HepG2 (cell line): ENCODE measurements around the gene ZNF175. TPM values are rescaled to one million over a fixed set of nuclear protein-coding genes. Genes with fewer than 3 reads are reported as not detected.

ENCODE experiments used
- BRCA1 ChIP-seq: sonication (generic); formaldehyde crosslinking; IDR thresholded peaks from 2 replicates; pipeline ENCODE4 v1.4.0; 2020; ENCODE audit warnings: missing genetic modification reagents
- FOXM1 ChIP-seq: sonication (generic); formaldehyde crosslinking; IDR thresholded peaks from 2 replicates; pipeline ENCODE4 v1.5.0; 2020; ENCODE audit warnings: missing genetic modification reagents
- GATAD1 ChIP-seq: IDR thresholded peaks from 2 replicates; pipeline ENCODE4 v1.6.1; 2016; ENCODE audit warnings: missing genetic modification reagents, missing compliant biosample characterization
- JUND ChIP-seq: sonication (generic); formaldehyde crosslinking; IDR thresholded peaks from 2 replicates; pipeline ENCODE4 v1.8.0; 2022; ENCODE audit warnings: mild to moderate bottlenecking, missing genetic modification reagents
- KLF13 ChIP-seq: sonication (generic); formaldehyde crosslinking; IDR thresholded peaks from 2 replicates; pipeline ENCODE4 v1.4.0; 2020; ENCODE audit warnings: mild to moderate bottlenecking, missing genetic modification reagents
- MEIS2 ChIP-seq: sonication (generic); formaldehyde crosslinking; IDR thresholded peaks from 2 replicates; pipeline ENCODE4 v1.9.0; 2021; ENCODE audit warnings: mild to moderate bottlenecking, missing genetic modification reagents
- SETDB1 ChIP-seq: sonication (generic); formaldehyde crosslinking; IDR thresholded peaks from 2 replicates; pipeline ENCODE4 v1.5.1; 2020; ENCODE audit warnings: missing genetic modification reagents, mild to moderate bottlenecking, borderline replicate concordance
- STAG1 ChIP-seq: sonication (generic); formaldehyde crosslinking; IDR thresholded peaks from 2 replicates; pipeline ENCODE4 v1.4.0; 2020; ENCODE audit warnings: missing genetic modification reagents
- XBP1 ChIP-seq: sonication (generic); formaldehyde crosslinking; IDR thresholded peaks from 2 replicates; pipeline ENCODE4 v1.5.0; 2020; ENCODE audit warnings: missing genetic modification reagents
- ZNF12 ChIP-seq: sonication (generic); formaldehyde crosslinking; IDR thresholded peaks from 2 replicates; pipeline ENCODE4 v1.5.0; 2020; ENCODE audit warnings: missing genetic modification reagents
- ZNF546 ChIP-seq: sonication (generic); formaldehyde crosslinking; conservative IDR thresholded peaks from 2 replicates; pipeline ENCODE4 v1.8.1; 2023; ENCODE audit warnings: mild to moderate bottlenecking, missing genetic modification reagents
- ZNF580 ChIP-seq: IDR thresholded peaks from 2 replicates; pipeline ENCODE4 v1.6.1; 2016; ENCODE audit warnings: low read depth, borderline replicate concordance
- ZNF709 ChIP-seq: sonication (generic); formaldehyde crosslinking; IDR thresholded peaks from 2 replicates; pipeline ENCODE4 v1.5.0; 2020; ENCODE audit warnings: mild to moderate bottlenecking, missing genetic modification reagents
- ZNF720 ChIP-seq: sonication (generic); formaldehyde crosslinking; IDR thresholded peaks from 2 replicates; pipeline ENCODE4 v1.4.0; 2020; ENCODE audit warnings: missing genetic modification reagents
- ZNF879 ChIP-seq: sonication (generic); formaldehyde crosslinking; IDR thresholded peaks from 2 replicates; pipeline ENCODE4 v1.8.1; 2023; ENCODE audit warnings: missing genetic modification reagents
- polyA plus RNA-seq, 8 experiments: library from polyadenylated mRNA; depleted of rRNA in 3 of 8; stranded (reverse) in 7 of 8; unstranded in 1 of 8; fragments of >200 nt; fragmentation: Illumina TruSeq in 4 of 8; extraction: Trizol in 4 of 8; gene quantifications; 2 replicates each; pipeline versions ENCODE4 v1.2.1 to v1.2.3, GENCODE V29; 2011 to 2016; ENCODE audit warnings: low read depth in 4 of 8, missing spikeins in 1 of 8, mixed read lengths in 1 of 8; ENCODE audit not compliant: insufficient read depth in 1 of 8
- total RNA-seq, 5 experiments: library from RNA; depleted of rRNA; stranded (reverse); fragments of >200 nt; fragmentation: Illumina TruSeq; extraction: Trizol; gene quantifications; 2 replicates each; pipeline ENCODE4 v1.2.3, GENCODE V29; 2016; ENCODE audit warnings: low read depth in 1 of 5
- TF ChIP-seq, protein P1 (sequence below): sonication (generic); formaldehyde crosslinking; IDR thresholded peaks from 2 replicates; pipeline ENCODE4 v1.4.0; 2020; ENCODE audit warnings: missing genetic modification reagents
- TF ChIP-seq, protein P2 (sequence below): sonication (generic); formaldehyde crosslinking; IDR thresholded peaks from 2 replicates; pipeline ENCODE4 v1.5.1; 2020; ENCODE audit warnings: mild to moderate bottlenecking, moderate library complexity, missing genetic modification reagents
- TF ChIP-seq, protein P3 (sequence below): sonication (generic); formaldehyde crosslinking; IDR thresholded peaks from 2 replicates; pipeline ENCODE4 v1.5.1; 2020; ENCODE audit warnings: mild to moderate bottlenecking, missing genetic modification reagents, moderate library complexity
- TF ChIP-seq, protein P4 (sequence below): sonication (generic); formaldehyde crosslinking; IDR thresholded peaks from 2 replicates; pipeline ENCODE4 v1.5.0; 2020; ENCODE audit warnings: mild to moderate bottlenecking, missing genetic modification reagents
- TF ChIP-seq, protein P5 (sequence below): sonication (generic); formaldehyde crosslinking; IDR thresholded peaks from 2 replicates; pipeline ENCODE4 v1.5.0; 2020; ENCODE audit warnings: missing genetic modification reagents
- TF ChIP-seq, protein P6 (sequence below): sonication (generic); formaldehyde crosslinking; IDR thresholded peaks from 2 replicates; pipeline ENCODE4 v1.8.1; 2023; ENCODE audit warnings: missing genetic modification reagents, mild to moderate bottlenecking, borderline replicate concordance

Gene ZNF175
- total and polyA plus RNA-seq, 2 of the 13 experiments (the other 11 are each of a cell fraction or from before 2014, with no cell fraction given): 1.2 to 1.5 TPM

GRCh38 chr19:51607920-51608562 is 37.0 kb downstream of the ZNF175 start (continued):
- peak; percentile 63 for TF ChIP-seq STAG1 (CRISPR knock-in tag)
- peak; percentile 96 for TF ChIP-seq ZNF580 (CRISPR knock-in tag)
- peak; percentile 75 for TF ChIP-seq GATAD1 (CRISPR knock-in tag)
- TF ChIP-seq, protein P1, sequence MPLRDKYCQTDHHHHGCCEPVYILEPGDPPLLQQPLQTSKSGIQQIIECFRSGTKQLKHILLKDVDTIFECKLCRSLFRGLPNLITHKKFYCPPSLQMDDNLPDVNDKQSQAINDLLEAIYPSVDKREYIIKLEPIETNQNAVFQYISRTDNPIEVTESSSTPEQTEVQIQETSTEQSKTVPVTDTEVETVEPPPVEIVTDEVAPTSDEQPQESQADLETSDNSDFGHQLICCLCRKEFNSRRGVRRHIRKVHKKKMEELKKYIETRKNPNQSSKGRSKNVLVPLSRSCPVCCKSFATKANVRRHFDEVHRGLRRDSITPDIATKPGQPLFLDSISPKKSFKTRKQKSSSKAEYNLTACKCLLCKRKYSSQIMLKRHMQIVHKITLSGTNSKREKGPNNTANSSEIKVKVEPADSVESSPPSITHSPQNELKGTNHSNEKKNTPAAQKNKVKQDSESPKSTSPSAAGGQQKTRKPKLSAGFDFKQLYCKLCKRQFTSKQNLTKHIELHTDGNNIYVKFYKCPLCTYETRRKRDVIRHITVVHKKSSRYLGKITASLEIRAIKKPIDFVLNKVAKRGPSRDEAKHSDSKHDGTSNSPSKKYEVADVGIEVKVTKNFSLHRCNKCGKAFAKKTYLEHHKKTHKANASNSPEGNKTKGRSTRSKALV: peak; percentile 83
- TF ChIP-seq SETDB1 (CRISPR knock-in tag): no peak
- TF ChIP-seq ZNF879 (CRISPR knock-in tag): 0 out of 2 replicates have a peak, but pooled peaks have one; percentile 23
- TF ChIP-seq, protein P2, sequence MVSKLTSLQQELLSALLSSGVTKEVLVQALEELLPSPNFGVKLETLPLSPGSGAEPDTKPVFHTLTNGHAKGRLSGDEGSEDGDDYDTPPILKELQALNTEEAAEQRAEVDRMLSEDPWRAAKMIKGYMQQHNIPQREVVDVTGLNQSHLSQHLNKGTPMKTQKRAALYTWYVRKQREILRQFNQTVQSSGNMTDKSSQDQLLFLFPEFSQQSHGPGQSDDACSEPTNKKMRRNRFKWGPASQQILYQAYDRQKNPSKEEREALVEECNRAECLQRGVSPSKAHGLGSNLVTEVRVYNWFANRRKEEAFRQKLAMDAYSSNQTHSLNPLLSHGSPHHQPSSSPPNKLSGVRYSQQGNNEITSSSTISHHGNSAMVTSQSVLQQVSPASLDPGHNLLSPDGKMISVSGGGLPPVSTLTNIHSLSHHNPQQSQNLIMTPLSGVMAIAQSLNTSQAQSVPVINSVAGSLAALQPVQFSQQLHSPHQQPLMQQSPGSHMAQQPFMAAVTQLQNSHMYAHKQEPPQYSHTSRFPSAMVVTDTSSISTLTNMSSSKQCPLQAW (CRISPR knock-in tag): peak; percentile 51; the same call in 1 of the 2 replicates
- TF ChIP-seq, protein P3, sequence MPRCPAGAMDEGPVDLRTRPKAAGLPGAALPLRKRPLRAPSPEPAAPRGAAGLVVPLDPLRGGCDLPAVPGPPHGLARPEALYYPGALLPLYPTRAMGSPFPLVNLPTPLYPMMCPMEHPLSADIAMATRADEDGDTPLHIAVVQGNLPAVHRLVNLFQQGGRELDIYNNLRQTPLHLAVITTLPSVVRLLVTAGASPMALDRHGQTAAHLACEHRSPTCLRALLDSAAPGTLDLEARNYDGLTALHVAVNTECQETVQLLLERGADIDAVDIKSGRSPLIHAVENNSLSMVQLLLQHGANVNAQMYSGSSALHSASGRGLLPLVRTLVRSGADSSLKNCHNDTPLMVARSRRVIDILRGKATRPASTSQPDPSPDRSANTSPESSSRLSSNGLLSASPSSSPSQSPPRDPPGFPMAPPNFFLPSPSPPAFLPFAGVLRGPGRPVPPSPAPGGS: peak; percentile 74
- peak; percentile 89; the same call in 1 of the 2 replicates for TF ChIP-seq XBP1 (CRISPR knock-in tag)
- TF ChIP-seq ZNF546 (CRISPR knock-in tag): peak; percentile 89
- peak; percentile 68; the same call in 1 of the 2 replicates for TF ChIP-seq FOXM1 (CRISPR knock-in tag)
- peak; percentile 74 for TF ChIP-seq ZNF12 (CRISPR knock-in tag)
- TF ChIP-seq, protein P4, sequence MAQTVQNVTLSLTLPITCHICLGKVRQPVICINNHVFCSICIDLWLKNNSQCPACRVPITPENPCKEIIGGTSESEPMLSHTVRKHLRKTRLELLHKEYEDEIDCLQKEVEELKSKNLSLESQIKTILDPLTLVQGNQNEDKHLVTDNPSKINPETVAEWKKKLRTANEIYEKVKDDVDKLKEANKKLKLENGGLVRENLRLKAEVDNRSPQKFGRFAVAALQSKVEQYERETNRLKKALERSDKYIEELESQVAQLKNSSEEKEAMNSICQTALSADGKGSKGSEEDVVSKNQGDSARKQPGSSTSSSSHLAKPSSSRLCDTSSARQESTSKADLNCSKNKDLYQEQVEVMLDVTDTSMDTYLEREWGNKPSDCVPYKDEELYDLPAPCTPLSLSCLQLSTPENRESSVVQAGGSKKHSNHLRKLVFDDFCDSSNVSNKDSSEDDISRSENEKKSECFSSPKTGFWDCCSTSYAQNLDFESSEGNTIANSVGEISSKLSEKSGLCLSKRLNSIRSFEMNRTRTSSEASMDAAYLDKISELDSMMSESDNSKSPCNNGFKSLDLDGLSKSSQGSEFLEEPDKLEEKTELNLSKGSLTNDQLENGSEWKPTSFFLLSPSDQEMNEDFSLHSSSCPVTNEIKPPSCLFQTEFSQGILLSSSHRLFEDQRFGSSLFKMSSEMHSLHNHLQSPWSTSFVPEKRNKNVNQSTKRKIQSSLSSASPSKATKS: peak; percentile 76; the same call in 1 of the 2 replicates
- 0 out of 2 replicates have a peak, but pooled peaks have one; percentile 42 for TF ChIP-seq JUND
- peak; percentile 84 for TF ChIP-seq MEIS2 (CRISPR knock-in tag)
- TF ChIP-seq ZNF709 (CRISPR knock-in tag): peak; percentile 75; the same call in 1 of the 2 replicates
- no peak for TF ChIP-seq KLF13 (CRISPR knock-in tag)
- TF ChIP-seq BRCA1 (CRISPR knock-in tag): 0 out of 2 replicates have a peak, but pooled peaks have one; percentile 81
- TF ChIP-seq, protein P5, sequence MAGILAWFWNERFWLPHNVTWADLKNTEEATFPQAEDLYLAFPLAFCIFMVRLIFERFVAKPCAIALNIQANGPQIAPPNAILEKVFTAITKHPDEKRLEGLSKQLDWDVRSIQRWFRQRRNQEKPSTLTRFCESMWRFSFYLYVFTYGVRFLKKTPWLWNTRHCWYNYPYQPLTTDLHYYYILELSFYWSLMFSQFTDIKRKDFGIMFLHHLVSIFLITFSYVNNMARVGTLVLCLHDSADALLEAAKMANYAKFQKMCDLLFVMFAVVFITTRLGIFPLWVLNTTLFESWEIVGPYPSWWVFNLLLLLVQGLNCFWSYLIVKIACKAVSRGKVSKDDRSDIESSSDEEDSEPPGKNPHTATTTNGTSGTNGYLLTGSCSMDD: 0 out of 2 replicates have a peak, but pooled peaks have one; percentile 88
- TF ChIP-seq, protein P6, sequence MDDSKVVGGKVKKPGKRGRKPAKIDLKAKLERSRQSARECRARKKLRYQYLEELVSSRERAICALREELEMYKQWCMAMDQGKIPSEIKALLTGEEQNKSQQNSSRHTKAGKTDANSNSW: 0 out of 2 replicates have a peak, but pooled peaks have one; percentile 84
- TF ChIP-seq ZNF720 (CRISPR knock-in tag): 0 out of 2 replicates have a peak, but pooled peaks have one; percentile 70
